ENCODE results near the gene H3-3A.

DNA sequence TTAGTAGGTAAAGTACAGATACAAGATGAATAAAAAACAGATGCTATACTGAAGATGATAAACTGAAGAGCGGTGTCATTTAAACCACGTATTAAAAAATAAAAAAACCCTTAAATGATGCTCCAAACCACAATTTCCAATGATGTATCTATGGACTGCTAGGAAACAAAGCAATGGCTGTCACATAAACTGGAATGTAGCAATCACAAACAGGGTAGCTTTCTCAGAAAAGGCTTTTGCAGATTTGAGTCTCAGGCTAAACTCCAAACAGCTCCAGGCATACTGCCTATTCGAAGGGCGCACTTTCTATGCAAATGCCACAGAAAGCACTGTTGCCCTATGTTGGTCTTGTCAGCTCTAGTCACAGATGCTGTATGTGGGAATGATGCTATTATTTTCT is 12.4 kb upstream of the H3-3A start:
- TF ChIP-seq, protein P1, sequence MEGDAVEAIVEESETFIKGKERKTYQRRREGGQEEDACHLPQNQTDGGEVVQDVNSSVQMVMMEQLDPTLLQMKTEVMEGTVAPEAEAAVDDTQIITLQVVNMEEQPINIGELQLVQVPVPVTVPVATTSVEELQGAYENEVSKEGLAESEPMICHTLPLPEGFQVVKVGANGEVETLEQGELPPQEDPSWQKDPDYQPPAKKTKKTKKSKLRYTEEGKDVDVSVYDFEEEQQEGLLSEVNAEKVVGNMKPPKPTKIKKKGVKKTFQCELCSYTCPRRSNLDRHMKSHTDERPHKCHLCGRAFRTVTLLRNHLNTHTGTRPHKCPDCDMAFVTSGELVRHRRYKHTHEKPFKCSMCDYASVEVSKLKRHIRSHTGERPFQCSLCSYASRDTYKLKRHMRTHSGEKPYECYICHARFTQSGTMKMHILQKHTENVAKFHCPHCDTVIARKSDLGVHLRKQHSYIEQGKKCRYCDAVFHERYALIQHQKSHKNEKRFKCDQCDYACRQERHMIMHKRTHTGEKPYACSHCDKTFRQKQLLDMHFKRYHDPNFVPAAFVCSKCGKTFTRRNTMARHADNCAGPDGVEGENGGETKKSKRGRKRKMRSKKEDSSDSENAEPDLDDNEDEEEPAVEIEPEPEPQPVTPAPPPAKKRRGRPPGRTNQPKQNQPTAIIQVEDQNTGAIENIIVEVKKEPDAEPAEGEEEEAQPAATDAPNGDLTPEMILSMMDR (conservative IDR thresholded peaks at IDR 0.05; ENCODE audit: low read depth in 2 of 2) = no peak
- TF ChIP-seq, protein P2, sequence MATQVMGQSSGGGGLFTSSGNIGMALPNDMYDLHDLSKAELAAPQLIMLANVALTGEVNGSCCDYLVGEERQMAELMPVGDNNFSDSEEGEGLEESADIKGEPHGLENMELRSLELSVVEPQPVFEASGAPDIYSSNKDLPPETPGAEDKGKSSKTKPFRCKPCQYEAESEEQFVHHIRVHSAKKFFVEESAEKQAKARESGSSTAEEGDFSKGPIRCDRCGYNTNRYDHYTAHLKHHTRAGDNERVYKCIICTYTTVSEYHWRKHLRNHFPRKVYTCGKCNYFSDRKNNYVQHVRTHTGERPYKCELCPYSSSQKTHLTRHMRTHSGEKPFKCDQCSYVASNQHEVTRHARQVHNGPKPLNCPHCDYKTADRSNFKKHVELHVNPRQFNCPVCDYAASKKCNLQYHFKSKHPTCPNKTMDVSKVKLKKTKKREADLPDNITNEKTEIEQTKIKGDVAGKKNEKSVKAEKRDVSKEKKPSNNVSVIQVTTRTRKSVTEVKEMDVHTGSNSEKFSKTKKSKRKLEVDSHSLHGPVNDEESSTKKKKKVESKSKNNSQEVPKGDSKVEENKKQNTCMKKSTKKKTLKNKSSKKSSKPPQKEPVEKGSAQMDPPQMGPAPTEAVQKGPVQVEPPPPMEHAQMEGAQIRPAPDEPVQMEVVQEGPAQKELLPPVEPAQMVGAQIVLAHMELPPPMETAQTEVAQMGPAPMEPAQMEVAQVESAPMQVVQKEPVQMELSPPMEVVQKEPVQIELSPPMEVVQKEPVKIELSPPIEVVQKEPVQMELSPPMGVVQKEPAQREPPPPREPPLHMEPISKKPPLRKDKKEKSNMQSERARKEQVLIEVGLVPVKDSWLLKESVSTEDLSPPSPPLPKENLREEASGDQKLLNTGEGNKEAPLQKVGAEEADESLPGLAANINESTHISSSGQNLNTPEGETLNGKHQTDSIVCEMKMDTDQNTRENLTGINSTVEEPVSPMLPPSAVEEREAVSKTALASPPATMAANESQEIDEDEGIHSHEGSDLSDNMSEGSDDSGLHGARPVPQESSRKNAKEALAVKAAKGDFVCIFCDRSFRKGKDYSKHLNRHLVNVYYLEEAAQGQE (IDR thresholded peaks at IDR 0.05; ENCODE audit: unreplicated experiment) = no peak
- no peak for TF ChIP-seq ZNF114 (CRISPR knock-in tag; IDR thresholded peaks at IDR 0.05)

Data from GM23338 (cell line).